AG04449 (cell line): ENCODE data around the gene SMG6.

Experiments
- CTCF ChIA-PET: fragments of 350-600 bp; formaldehyde crosslinking; extraction: SDS; loops from one replicate; lab custom pipeline; 2021; ENCODE audit warnings: antibody characterized with exemption; lab: Yijun Ruan, JAX
- POLR2A ChIA-PET: fragments of 400-600, 350-600 bp; formaldehyde crosslinking; extraction: SDS; loops from one replicate; lab custom pipeline; 2020; ENCODE audit warnings: antibody characterized with exemption, inconsistent platforms; lab: Yijun Ruan, JAX
- DNase-seq: peaks from one replicate; pipeline ENCODE4 v3.0.0-alpha.2; 2010; ENCODE audit warnings: low read depth, low spot score
- H3K4me3 ChIP-seq: 2 replicates; pipeline ENCODE4 v1.5.1; 2011; ENCODE audit warnings: low read depth, mild to moderate bottlenecking, control low read depth, low read length
- TF ChIP-seq, protein P1 (sequence below): IDR thresholded peaks from one replicate; pipeline ENCODE4 v1.5.1; 2011; ENCODE audit warnings: mild to moderate bottlenecking, moderate library complexity, low read length, control low read depth, inconsistent platforms; ENCODE audit not compliant: insufficient read depth; ENCODE audit errors: missing control alignments

Gene SMG6

DNA sequence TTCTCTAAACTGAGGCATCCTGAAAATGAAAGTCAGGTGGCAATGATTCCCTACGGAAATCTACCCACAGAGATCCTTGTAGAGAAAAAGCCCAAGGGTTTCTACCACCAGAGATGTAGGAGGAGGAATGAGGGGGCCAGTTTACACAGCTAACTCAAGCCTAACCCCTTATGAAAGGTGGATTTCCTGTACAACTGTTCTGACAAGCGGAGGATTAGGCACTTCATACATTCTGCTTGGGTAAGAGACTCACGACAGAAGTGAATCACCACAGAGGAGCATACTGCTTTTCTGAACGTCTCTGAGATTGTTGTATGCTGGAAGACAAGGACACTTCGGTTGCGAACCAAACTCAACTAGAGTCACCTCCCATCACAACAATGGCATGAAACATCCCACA, 72.7 kb downstream of the SMG6 start:
- POLR2A ChIA-PET, result interaction anchor here (1.0 to 1.1 kb wide), 3 partner anchors 59 to 176 kb away, joined by 3 to 4 read pairs (median 3); partner anchors contain the start of gene HIC1
- H3K4me3 ChIP-seq, result no peak overlapping the region
- TF ChIP-seq, protein P1, sequence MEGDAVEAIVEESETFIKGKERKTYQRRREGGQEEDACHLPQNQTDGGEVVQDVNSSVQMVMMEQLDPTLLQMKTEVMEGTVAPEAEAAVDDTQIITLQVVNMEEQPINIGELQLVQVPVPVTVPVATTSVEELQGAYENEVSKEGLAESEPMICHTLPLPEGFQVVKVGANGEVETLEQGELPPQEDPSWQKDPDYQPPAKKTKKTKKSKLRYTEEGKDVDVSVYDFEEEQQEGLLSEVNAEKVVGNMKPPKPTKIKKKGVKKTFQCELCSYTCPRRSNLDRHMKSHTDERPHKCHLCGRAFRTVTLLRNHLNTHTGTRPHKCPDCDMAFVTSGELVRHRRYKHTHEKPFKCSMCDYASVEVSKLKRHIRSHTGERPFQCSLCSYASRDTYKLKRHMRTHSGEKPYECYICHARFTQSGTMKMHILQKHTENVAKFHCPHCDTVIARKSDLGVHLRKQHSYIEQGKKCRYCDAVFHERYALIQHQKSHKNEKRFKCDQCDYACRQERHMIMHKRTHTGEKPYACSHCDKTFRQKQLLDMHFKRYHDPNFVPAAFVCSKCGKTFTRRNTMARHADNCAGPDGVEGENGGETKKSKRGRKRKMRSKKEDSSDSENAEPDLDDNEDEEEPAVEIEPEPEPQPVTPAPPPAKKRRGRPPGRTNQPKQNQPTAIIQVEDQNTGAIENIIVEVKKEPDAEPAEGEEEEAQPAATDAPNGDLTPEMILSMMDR, result no peak
- no peak for DNase-seq
- CTCF ChIA-PET, result interaction anchor here (0.6 to 8.8 kb wide), 25 partner anchors 9 to 178 kb away, joined by 3 to 101 read pairs (median 6); partner anchors contain the start of gene HIC1

- POLR2A ChIA-PET, result no interaction called here
Measured at GRCh38 chr17:2227025-2227699, 76.4 kb downstream of the SMG6 start.

DNA sequence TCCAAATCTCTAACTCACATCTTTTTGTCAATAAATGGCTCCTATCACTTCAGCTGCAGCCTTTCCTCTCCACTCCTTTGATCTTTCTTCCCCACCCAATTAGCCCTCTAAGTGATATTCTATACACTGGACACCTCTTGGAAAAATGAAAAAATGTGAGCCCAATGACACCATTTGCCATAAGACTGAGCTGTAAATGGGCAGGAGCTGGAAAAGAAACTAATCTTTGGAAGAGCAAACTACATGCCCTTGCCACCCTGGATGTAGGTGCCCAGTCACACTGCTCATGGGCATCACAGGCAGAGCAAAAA, 80.0 kb downstream of the SMG6 start:
- ChIA-PET CTCF (interaction anchor here (0.9 to 12.4 kb wide), 8 partner anchors 7 to 172 kb away, joined by 3 to 101 read pairs (median 5); no protein-coding TSS in a partner anchor), POLR2A (interaction anchor here (0.6 kb wide), 1 partner anchor 184 kb away, joined by 4 read pairs; no protein-coding TSS in a partner anchor)
- no peak overlapping the region for H3K4me3 ChIP-seq
- TF ChIP-seq, protein P1, result no peak
- DNase-seq, result no peak

More at GRCh38 chr17:2227025-2227699, 76.4 kb downstream of the SMG6 start:
- TF ChIP-seq, protein P1, result no peak
- DNase-seq, result no peak
- no peak overlapping the region for H3K4me3 ChIP-seq
- CTCF ChIA-PET, result interaction anchor here (0.8 to 8.8 kb wide), 5 partner anchors 9 to 173 kb away, joined by 3 to 101 read pairs (median 6); no protein-coding TSS in a partner anchor

- CTCF ChIA-PET, result interaction anchor here (0.9 to 12.4 kb wide), 7 partner anchors 7 to 165 kb away, joined by 3 to 101 read pairs (median 4); no protein-coding TSS in a partner anchor
- no peak for DNase-seq
- no peak overlapping the region for H3K4me3 ChIP-seq
- POLR2A ChIA-PET, result interaction anchor here (0.6 kb wide), 1 partner anchor 184 kb away, joined by 4 read pairs; no protein-coding TSS in a partner anchor
- TF ChIP-seq, protein P1, result no peak
Measured at GRCh38 chr17:2222901-2223616, 80.5 kb downstream of the SMG6 start.

DNA sequence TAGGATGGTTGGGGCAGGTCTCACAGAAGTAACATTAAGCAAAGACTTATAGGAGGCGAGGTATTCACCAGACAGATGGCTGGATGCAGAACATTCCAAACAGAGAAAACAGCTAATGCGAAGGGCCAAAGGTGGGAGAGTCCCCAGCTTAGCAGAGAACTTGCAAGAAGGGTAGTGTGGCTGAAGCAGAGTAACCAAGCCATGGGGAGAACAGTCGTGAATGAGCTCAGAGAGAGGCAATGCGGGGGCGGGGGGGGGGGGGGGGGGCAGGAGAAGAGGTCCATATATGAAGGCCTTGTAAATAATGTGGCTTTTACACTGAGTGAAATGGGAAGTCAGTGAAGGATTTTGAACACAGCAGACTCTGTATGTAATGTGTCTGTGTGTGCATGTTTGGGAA, 81.3 kb downstream of the SMG6 start:
- TF ChIP-seq, protein P1, result no peak
- no peak overlapping the region for H3K4me3 ChIP-seq
- no peak for DNase-seq
- ChIA-PET POLR2A (no interaction called here), CTCF (interaction anchor here (0.9 to 12.4 kb wide), 5 partner anchors 8 to 164 kb away, joined by 3 to 101 read pairs (median 3); no protein-coding TSS in a partner anchor)

DNA sequence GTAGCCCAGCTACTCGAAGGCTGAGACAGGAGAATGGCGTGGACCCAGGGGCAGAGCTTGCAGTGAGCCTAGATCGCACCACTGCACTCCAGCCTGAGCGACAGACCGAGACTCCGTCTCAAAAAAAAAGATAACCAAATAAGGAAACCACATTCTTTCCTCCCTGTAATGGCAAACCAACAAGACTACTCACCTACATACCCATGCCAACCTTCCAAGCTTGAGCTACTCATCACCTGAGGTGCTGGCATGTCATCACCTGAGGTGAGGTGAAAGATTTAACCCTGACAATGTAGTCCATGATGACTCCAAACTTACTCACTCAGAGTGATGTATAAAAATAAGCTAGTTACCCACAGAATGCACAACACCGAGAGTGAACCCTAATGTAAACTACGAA, 85.2 kb downstream of the SMG6 start:
- DNase-seq, result no peak
- H3K4me3 ChIP-seq, result no peak overlapping the region
- ChIA-PET CTCF (interaction anchor here (1.1 to 12.4 kb wide), 3 partner anchors 12 to 160 kb away, joined by 3 to 101 read pairs (median 4); no protein-coding TSS in a partner anchor), POLR2A (no interaction called here)
- TF ChIP-seq, protein P1, result no peak
